DND-41 (cell line): ENCODE measurements around the gene ITGA1.

Experiments used
- EZH2 ChIP-seq: IDR thresholded peaks from 3 replicates; pipeline ENCODE4 v1.6.1; 2012; ENCODE audit warnings: borderline replicate concordance, low read depth, mild to moderate bottlenecking, moderate library complexity, low read length, inconsistent platforms; ENCODE audit not compliant: severe bottlenecking
- TF ChIP-seq, protein P1 (sequence below): IDR thresholded peaks from 2 replicates; pipeline ENCODE4 v1.5.1; 2012; ENCODE audit warnings: borderline replicate concordance, low read length, moderate library complexity, mild to moderate bottlenecking; ENCODE audit not compliant: poor library complexity, severe bottlenecking; ENCODE audit errors: extremely low read depth

DNA sequence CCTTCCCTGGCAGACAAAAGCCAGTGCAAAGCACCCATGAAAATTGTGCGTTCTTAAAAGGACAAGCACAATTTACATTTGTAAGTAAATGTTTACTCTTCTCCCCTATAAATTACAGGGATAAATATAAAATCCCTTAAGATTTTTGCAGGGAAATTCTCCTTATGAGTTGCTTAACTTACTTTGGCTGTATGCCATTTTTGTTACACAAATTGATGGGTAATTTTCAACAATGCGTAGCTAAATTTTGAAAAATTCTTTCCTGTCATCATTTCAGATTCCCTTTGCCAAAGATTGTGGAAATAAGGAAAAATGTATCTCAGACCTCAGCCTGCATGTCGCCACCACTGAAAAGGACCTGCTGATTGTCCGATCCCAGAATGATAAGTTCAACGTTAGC lies 137.3 kb downstream of the ITGA1 start:
- TF ChIP-seq, protein P1, sequence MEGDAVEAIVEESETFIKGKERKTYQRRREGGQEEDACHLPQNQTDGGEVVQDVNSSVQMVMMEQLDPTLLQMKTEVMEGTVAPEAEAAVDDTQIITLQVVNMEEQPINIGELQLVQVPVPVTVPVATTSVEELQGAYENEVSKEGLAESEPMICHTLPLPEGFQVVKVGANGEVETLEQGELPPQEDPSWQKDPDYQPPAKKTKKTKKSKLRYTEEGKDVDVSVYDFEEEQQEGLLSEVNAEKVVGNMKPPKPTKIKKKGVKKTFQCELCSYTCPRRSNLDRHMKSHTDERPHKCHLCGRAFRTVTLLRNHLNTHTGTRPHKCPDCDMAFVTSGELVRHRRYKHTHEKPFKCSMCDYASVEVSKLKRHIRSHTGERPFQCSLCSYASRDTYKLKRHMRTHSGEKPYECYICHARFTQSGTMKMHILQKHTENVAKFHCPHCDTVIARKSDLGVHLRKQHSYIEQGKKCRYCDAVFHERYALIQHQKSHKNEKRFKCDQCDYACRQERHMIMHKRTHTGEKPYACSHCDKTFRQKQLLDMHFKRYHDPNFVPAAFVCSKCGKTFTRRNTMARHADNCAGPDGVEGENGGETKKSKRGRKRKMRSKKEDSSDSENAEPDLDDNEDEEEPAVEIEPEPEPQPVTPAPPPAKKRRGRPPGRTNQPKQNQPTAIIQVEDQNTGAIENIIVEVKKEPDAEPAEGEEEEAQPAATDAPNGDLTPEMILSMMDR, result no peak
- TF ChIP-seq EZH2, result no peak
